Hepatocyte (in vitro differentiated cells): ENCODE data around the gene CACNA2D1. TPM values are rescaled to one million over a fixed set of nuclear protein-coding genes. Genes with fewer than 3 reads are reported as not detected.

Source experiments
- DNase-seq: peaks from one replicate; pipeline ENCODE4 v3.0.0-alpha.2; 2016; ENCODE audit warnings: low spot score
- H2AFZ ChIP-seq: fragments of 200-600 bp; sonication (generic); 2 replicates; pipeline ENCODE4 v1.6.0; 2016; ENCODE audit warnings: antibody characterized with exemption, mild to moderate bottlenecking
- H3K27ac ChIP-seq: fragments of 200-600 bp; sonication (generic); 2 replicates; pipeline ENCODE4 v1.5.1; 2016; ENCODE audit warnings: mild to moderate bottlenecking
- H3K27me3 ChIP-seq: fragments of 200-600 bp; sonication (generic); 2 replicates; pipeline ENCODE4 v1.6.1; 2016
- H3K36me3 ChIP-seq: fragments of 200-600 bp; sonication (generic); replicated peaks from 2 replicates; pipeline ENCODE4 v1.5.1; 2016; ENCODE audit warnings: low read depth; ENCODE audit not compliant: insufficient read depth
- H3K4me1 ChIP-seq: fragments of 200-600 bp; sonication (generic); 2 replicates; pipeline ENCODE4 v1.5.1; 2016; ENCODE audit warnings: mild to moderate bottlenecking, moderate library complexity; ENCODE audit not compliant: insufficient read depth
- H3K4me2 ChIP-seq: fragments of 200-600 bp; sonication (generic); 2 replicates; pipeline ENCODE4 v1.6.0; 2016
- H3K4me3 ChIP-seq: fragments of 200-600 bp; sonication (generic); 2 replicates; pipeline ENCODE4 v1.5.1; 2016; ENCODE audit warnings: mild to moderate bottlenecking
- H3K79me2 ChIP-seq: fragments of 200-600 bp; sonication (generic); 2 replicates; pipeline ENCODE4 v1.6.0; 2017; ENCODE audit warnings: mild to moderate bottlenecking
- H3K9me2 ChIP-seq: fragments of 200-600 bp; sonication (generic); replicated peaks from 2 replicates; pipeline ENCODE4 v1.6.0; 2017; ENCODE audit warnings: mild to moderate bottlenecking; ENCODE audit not compliant: insufficient read depth
- H3K9me3 ChIP-seq: fragments of 200-600 bp; sonication (generic); 2 replicates; pipeline ENCODE4 v1.5.1; 2016; ENCODE audit warnings: low read depth, mild to moderate bottlenecking
- H4K20me1 ChIP-seq: fragments of 200-600 bp; sonication (generic); 2 replicates; pipeline ENCODE4 v1.6.0; 2016; ENCODE audit warnings: mild to moderate bottlenecking; ENCODE audit not compliant: insufficient read depth, poor library complexity, severe bottlenecking
- EZH2 ChIP-seq: fragments of 200-600 bp; sonication (generic); IDR thresholded peaks from 2 replicates; pipeline ENCODE4 v1.6.1; 2016; ENCODE audit warnings: antibody characterized with exemption, mild to moderate bottlenecking, borderline replicate concordance
- EZH2phosphoT487 ChIP-seq: fragments of 200-600 bp; sonication (generic); IDR thresholded peaks from one replicate; pipeline ENCODE4 v1.6.1; 2018; ENCODE audit warnings: antibody characterized with exemption, mild to moderate bottlenecking, low read depth, moderate library complexity; ENCODE audit not compliant: unreplicated experiment, severe bottlenecking
- whole genome bisulfite sequencing: methylation state at CpG from one replicate; pipeline ENCODE4 v1.1.6; 2016; ENCODE audit warnings: low lambda C conversion rate; ENCODE audit errors: missing lambda C conversion rate; 5-methylcytosine and 5-hydroxymethylcytosine counted together
- polyA plus RNA-seq: library from polyadenylated mRNA; unstranded; fragments of >200 nt; fragmentation: Nextera tagmentation; extraction: Ambion mirVana; gene quantifications from 2 replicates; pipeline ENCODE4 v1.2.1, GENCODE V29; 2016
- total RNA-seq: library from RNA; depleted of rRNA; stranded (reverse); fragments of >200 nt; gene quantifications from 2 replicates; pipeline ENCODE4 v1.2.3, GENCODE V29; 2014
- TF ChIP-seq, protein P1 (sequence below): fragments of 200-600 bp; sonication (generic); IDR thresholded peaks from 2 replicates; pipeline ENCODE4 v1.5.1; 2016; ENCODE audit warnings: antibody characterized with exemption, mild to moderate bottlenecking; ENCODE audit not compliant: poor library complexity

Gene CACNA2D1
- total and polyA plus RNA-seq, 2 experiments from 2014 or later = 3.1 to 18.9 TPM

DNA sequence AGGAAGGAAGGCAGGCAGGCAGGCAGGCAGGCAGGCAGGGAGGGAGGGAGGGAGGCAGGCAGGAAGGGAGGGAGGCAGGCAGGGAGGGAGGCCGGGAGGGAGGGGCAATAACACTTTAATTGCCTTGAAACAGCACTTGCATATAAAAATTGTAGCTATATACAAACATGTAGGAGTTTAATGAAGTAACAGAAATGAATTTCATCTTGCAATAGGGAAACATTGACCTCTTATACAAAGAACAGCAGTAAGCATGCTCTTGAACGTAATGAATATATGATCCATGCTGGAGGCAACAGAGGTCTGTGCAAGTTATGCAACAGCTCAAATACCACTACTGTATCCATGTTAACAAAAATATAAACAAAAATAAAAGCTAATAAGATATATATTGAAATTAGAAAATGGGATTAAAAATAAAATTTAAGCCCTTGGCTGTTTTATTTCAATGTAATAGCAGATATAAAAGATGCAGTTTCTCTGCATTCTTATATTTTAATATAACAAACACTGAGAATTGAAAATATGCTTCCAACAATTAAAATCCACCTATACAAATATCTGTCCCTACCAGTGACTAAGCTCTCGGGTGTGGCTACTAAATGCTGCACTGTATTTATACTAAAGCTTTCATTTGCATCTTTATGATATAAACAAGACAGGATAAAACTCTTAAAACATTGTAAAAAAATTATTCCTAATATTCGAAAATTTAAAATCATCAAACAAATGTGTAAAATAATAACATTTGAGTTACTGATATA, 50.3 kb downstream of the CACNA2D1 start:
- Histone ChIP-seq H3K27ac (no peak overlapping the region), H3K79me2 (no peaks in the 10 kb centered on the region), H3K9me3 (no peaks in the 10 kb centered on the region), H3K4me3 (no peak overlapping the region), H3K4me2 (no peak overlapping the region), H3K36me3 (no peaks in the 10 kb centered on the region), H3K4me1 (no peaks in the 10 kb centered on the region), H2AFZ (no peak overlapping the region), H3K27me3 (no peaks in the 10 kb centered on the region), H4K20me1 (no peaks in the 10 kb centered on the region), H3K9me2 (no peaks in the 10 kb centered on the region)
- TF ChIP-seq, protein P1, sequence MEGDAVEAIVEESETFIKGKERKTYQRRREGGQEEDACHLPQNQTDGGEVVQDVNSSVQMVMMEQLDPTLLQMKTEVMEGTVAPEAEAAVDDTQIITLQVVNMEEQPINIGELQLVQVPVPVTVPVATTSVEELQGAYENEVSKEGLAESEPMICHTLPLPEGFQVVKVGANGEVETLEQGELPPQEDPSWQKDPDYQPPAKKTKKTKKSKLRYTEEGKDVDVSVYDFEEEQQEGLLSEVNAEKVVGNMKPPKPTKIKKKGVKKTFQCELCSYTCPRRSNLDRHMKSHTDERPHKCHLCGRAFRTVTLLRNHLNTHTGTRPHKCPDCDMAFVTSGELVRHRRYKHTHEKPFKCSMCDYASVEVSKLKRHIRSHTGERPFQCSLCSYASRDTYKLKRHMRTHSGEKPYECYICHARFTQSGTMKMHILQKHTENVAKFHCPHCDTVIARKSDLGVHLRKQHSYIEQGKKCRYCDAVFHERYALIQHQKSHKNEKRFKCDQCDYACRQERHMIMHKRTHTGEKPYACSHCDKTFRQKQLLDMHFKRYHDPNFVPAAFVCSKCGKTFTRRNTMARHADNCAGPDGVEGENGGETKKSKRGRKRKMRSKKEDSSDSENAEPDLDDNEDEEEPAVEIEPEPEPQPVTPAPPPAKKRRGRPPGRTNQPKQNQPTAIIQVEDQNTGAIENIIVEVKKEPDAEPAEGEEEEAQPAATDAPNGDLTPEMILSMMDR = no peak
- no peak for TF ChIP-seq EZH2phosphoT487
- TF ChIP-seq EZH2 = no peak
- WGBS = 83% methylated on average over 3 of the region's 4 CpGs
- no peak for DNase-seq

DNA sequence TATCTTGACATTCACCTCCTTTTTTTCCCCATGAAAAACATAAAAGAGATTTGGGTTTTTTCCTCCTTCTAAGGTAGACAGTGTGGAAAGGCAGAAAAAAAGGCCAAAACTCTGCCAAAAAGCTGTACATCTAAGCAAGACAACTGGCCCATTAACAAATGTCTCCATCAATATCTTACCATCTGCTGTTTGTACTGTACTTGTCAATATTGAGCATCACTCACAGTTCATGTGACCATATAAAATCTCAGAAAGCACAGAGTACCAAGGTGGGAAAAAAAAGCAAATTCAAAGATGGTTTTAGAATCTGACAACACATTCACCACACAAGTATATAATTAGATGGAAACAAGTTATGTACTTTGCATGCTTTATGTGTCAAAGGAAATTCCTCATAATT, 52.6 kb downstream of the CACNA2D1 start:
- H3K27ac ChIP-seq = no peak overlapping the region
- DNase-seq = no peak
- no peaks in the 10 kb centered on the region for H3K79me2 ChIP-seq
- H3K9me3 ChIP-seq = no peaks in the 10 kb centered on the region
- no peaks in the 10 kb centered on the region for H3K9me2 ChIP-seq
- H3K4me1 ChIP-seq = no peaks in the 10 kb centered on the region
- no peak overlapping the region for H3K4me3 ChIP-seq
- no peak overlapping the region for H3K4me2 ChIP-seq
- TF ChIP-seq EZH2phosphoT487 = no peak
- TF ChIP-seq EZH2 = no peak
- TF ChIP-seq, protein P1 = no peak
- H4K20me1 ChIP-seq = no peaks in the 10 kb centered on the region
- H2AFZ ChIP-seq = no peak overlapping the region
- no peaks in the 10 kb centered on the region for H3K27me3 ChIP-seq
- no peaks in the 10 kb centered on the region for H3K36me3 ChIP-seq

DNA sequence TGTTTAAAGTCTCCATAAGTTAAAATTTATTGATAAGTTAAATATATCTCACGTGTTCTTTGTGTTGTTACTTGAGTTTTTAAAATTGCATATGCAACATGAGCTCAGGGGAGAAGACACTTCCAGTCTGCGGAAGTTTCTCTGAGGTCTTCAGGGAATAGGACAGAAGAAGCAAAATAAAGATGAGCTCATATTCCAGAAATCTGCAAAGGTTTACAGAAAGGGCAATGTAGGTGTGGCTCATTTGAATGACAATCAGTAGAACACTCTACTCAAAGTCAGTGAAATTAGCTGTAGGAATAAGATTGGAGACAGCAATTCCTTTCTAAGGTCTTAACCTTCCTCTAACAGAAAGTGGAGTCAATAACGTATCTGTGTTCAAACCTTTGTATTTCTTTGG, 53.7 kb downstream of the CACNA2D1 start:
- H3K9me2 ChIP-seq = no peaks in the 10 kb centered on the region
- TF ChIP-seq EZH2phosphoT487 = no peak
- TF ChIP-seq, protein P1 = no peak
- TF ChIP-seq EZH2 = no peak
- no peaks in the 10 kb centered on the region for H3K27me3 ChIP-seq
- no peak overlapping the region for H3K4me3 ChIP-seq
- no peak overlapping the region for H3K27ac ChIP-seq
- H3K4me1 ChIP-seq = no peaks in the 10 kb centered on the region
- WGBS = 89% methylated on average over 3 of the region's 3 CpGs
- H3K9me3 ChIP-seq = no peaks in the 10 kb centered on the region
- no peaks in the 10 kb centered on the region for H3K79me2 ChIP-seq
- no peaks in the 10 kb centered on the region for H4K20me1 ChIP-seq
- H3K4me2 ChIP-seq = no peak overlapping the region
- no peak for DNase-seq
- H3K36me3 ChIP-seq = no peaks in the 10 kb centered on the region
- H2AFZ ChIP-seq = no peak overlapping the region
